Vagina (tissue), 2 donors: ENCODE results near the gene DLST.

Experiments
- POLR2A ChIP-seq, 2 donors: fragments of 450-650 bp; IDR thresholded peaks; one replicate each; pipeline ENCODE4 v1.6.1; 2017; ENCODE audit warnings: antibody characterized with exemption in 2 of 2, mild to moderate bottlenecking in 2 of 2, moderate library complexity in 2 of 2
- TF ChIP-seq, protein P1 (sequence below), 3 experiments: fragments of 450-650 bp in 2 of 3; fragments of 200-600 bp in 1 of 3; sonication (generic) in 1 of 3; IDR thresholded peaks; one replicate each; pipeline ENCODE4 v1.5.1; 2017 to 2019; ENCODE audit warnings: antibody characterized with exemption in 3 of 3, mild to moderate bottlenecking in 2 of 3, moderate library complexity in 2 of 3

- TF ChIP-seq, protein P1, sequence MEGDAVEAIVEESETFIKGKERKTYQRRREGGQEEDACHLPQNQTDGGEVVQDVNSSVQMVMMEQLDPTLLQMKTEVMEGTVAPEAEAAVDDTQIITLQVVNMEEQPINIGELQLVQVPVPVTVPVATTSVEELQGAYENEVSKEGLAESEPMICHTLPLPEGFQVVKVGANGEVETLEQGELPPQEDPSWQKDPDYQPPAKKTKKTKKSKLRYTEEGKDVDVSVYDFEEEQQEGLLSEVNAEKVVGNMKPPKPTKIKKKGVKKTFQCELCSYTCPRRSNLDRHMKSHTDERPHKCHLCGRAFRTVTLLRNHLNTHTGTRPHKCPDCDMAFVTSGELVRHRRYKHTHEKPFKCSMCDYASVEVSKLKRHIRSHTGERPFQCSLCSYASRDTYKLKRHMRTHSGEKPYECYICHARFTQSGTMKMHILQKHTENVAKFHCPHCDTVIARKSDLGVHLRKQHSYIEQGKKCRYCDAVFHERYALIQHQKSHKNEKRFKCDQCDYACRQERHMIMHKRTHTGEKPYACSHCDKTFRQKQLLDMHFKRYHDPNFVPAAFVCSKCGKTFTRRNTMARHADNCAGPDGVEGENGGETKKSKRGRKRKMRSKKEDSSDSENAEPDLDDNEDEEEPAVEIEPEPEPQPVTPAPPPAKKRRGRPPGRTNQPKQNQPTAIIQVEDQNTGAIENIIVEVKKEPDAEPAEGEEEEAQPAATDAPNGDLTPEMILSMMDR (IDR thresholded peaks at IDR 0.05) = no peak
- TF ChIP-seq POLR2A (IDR thresholded peaks at IDR 0.05) = no peak
Observed at GRCh38 chr14:74838166-74838565, 43.5 kb upstream of the DLST start.
